GM18520 (cell line): ENCODE measurements around the gene ENHO.

Experiments used
- ATAC-seq: cut with Tn5 transposase; IDR thresholded peaks from one replicate; pipeline ENCODE4 v1.9.1; 2021; ENCODE audit not compliant: unreplicated experiment

The ENHO gene

DNA sequence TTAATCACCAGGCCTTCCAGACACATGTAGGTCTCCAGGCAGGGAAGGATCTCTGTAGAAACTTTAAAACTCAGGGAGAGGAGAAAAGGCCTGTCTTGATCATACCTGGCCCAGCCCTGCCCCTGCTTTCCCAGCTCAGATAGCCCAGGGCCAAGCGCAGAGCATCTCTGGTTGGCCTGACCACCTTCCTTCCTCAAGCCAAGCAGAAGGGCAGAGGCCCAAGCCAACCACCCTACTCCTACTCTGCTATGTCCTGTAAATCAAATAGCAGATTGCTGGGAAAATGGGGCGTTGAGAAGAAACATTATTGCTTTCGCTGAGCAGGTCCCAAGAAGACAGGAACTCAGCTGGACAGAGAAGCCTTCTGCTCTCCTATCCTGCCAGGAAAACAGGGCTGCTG is 14.3 kb downstream of the ENHO start:
- ATAC-seq, result no peak

DNA sequence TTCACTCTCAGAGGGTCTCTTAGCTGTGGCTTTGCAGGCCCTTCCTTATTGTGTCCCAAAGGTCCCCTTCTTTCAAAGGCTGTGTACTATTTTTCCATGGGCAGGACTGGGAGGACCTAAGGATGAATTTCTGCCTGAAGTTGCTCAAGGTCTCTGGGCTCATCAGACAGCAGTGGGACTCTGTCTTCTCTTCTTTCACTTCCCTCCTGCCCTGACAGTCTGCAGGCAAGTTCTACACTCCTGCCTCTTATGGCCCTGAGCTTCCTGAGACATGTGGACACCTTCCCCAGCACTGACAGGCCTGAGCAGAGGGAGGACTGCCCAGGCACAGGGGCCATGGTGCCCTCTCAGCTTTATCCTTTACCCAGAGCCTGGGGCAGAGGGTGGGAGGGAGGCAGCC is 14.8 kb downstream of the ENHO start:
- ATAC-seq, result no peak

DNA sequence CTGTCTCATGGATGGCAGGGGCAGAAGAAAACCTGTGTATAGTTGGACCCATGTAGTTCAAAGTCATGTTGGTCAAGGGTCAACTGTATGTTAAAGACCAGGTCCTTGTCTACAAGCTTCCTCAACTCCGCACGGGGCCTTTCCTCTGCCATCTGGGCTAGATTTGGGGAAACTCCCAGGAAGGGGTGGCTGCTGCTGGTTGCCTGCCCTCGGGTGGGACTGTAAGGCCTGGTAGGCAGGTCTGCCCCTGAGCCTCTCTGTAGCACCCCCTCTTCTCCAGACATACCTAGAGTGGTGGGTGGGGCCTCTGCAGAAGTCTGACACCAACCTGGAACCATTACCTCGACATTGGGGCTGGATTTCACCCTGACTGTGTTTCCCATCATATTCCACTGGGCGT is 15.2 kb downstream of the ENHO start:
- no peak for ATAC-seq

DNA sequence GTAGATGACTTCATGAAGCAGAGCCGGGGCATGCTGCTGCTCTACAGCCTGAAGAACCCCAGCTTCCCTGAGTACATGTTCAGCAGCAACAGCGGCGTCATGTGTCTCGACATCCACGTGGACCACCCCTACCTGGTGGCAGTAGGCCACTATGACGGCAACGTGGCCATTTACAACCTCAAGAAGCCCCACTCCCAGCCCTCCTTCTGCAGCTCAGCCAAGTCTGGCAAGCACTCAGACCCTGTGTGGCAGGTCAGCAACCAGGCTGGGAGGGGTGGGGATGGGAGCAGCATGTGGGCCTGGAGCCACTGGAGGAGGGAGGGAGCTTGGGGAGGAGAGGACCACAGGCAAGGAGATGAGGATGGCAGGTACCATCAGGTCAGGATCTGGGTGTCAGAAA is 16.2 kb downstream of the ENHO start:
- no peak for ATAC-seq

DNA sequence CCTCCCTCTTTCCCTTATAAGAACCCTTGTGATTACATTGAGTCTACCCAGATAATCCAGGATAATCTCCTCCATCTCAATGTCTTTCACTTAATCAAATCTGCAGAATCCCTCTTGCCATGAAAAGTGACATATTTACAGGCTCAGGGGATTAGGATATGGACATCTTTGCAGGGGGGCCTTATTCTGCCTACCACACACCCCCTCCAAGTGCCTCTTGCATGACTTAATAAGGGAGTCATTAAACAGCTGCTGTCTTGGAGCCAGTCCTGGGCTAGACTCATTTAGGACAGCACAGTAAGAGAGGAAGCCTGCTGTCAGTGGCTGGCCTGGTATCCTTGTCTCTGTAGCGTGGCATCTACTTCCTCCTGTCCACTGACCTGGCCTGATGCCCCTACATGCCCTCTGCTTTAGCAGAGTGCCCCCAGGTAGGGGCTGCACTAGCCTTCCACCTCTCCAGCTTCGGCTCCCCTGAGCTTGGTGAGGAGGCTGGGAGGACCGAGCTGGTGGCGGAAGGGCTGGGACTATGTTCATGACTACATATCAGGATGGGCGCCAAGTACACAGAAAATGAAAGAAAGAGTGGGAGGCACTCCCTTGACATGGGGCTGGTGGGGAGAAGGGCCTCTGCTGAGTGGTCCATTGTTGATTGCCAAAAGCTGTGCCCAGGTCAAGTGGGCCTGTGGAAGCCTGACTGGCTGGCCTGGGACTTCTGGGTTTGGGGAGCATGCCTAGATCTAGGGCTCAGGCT is 17.2 kb downstream of the ENHO start:
- ATAC-seq, result no peak

DNA sequence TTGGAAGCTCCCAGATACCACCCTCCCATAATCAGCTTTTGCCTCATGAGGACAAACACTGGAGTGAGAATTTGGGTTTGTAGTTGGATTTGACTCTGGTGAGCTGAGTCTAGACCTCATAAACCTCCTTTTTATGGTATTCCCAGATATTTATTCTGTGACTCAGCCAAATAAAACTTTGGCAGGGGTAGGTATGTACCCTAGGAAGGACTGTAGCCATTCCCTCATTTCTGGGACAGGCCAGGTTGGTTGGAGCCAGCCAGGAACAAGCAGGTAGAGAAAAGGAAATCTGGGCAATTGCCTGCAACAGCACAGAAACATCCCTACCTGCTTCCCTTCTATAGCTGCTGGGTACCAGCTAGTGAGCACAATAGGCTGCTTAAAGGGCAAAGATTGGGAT is 19.4 kb downstream of the ENHO start:
- no peak for ATAC-seq

DNA sequence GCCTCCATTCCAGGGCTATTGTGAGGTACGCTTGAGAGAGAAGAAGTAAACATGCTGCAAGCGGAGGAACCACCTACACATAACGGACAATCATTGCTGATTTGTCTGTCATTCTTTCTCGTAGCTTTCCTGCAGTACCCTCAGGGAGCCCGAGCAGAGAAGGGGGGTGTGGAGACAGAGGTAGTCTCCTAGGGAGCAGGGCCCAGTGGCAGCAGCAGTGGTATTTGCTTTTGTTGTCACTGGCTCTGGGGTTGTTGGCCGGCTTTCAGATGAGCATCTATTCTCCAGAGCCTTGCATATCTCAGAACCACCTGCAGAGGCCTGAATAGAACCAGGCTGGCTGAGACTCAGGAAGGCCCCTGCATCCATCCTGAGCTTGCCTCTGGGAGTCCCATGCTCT is 19.9 kb downstream of the ENHO start:
- ATAC-seq, result no peak

DNA sequence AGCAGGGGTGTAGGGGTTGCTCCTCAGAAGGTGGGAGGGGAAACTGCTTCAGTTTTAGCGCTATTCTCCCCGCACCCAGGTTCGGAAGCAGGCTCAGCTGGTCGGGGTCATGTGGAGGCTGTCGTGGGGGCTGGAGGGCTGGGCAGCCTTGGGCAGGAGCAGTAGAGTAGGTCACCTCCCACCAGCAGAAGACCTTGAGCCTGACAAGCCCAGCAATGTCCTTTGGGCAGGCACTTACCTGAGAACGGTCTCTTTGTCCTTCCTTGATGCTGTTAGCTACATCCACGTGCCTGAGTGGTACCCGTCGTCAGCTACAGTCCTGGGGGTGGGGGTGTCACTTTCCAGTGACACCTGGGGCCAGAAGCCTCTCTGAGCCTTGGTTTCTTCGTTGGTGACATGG is 20.3 kb downstream of the ENHO start:
- no peak for ATAC-seq

DNA sequence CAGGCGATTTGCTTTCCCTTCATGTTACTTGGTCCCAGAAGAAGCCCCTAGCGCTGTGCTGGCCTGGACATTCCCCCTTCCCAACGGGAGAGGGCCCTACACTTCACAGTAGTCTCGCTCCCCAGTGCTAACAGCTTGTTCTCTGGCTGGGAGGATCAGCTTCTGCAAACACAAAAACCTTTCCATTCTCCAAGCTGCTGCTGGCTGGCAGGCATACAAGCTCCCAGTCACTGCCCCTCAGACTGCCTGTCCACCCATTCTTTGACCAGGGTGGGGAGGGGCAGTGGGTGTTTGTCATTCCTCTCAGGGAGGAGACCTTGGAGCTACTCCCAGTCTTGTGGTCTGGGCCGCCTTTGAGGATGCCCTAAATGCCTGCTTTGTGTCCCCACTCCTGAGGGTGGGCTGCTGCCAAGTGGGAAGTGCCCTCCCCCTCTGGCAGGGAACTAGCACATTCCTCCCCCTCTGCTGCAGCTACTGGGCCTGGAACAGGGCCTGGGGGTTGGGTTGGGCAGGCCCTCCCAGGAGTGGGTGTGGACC is 20.8 kb downstream of the ENHO start:
- ATAC-seq, result no peak

DNA sequence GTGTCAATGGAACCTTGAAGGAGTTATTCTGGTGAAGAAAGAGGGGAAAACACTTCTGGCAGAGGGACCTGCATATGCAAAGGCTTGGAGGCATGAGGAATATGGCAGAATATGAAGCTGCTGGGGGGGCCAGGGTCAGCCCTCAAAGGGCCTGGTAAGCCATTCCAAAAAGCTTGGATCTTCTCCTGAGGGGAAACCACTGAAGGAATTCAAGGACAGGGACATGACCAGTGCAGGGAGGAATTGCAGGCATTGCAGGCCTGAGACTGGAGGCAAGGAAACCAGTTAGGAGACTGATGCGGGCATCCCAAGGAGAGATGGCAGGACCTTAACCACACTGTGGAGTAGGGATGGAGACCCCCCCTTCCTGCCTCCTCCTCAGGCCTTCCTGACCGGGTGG is 21.4 kb downstream of the ENHO start:
- ATAC-seq, result no peak

DNA sequence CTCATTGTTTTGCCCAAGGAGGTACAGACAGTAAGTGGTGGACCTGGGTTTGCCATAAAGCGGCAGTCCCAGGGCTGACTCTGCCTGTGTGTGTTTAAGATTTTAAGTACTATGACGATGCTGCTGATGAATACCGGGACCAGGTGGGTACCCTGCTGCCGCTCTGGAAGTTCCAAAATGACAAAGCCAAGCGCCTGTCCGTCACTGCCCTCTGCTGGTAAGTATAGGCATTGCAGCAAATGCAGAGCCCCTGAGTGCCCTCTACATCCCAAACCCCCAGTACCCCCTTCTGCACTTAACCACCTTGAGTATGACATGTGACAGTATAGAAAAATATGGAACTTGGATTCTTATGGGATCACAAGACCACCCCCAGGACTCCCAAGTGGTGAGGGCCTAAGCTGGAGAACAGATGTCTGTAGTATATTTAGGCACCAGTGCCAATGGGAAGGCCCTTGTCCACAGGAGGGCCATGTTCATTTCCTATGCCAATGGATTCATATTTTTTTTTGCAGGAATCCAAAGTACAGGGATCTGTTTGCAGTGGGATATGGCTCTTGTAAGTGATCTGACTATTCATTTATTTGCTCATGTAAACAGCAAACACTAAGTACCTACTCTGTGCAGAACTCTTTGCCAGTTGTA is 22.0 kb downstream of the ENHO start:
- ATAC-seq, result no peak

DNA sequence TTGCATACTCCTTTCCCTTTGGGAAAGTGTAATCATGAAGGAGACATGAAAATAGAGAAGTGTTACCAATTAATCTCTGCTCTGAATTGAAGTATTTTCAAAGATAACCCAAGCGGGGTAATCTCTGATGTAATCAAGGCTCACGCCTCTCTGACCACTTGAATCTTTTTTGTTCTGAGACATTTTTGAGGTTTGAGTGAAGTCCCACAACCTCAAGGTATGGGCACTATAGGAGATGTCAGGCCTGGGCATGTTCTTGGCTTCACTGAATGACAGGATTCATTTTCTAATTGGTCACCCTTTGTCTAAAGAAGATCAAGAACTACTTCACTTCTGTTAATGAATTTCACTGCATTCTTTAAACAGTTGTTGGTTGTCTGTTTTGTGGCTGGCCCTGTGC is 23.7 kb downstream of the ENHO start:
- no peak for ATAC-seq

DNA sequence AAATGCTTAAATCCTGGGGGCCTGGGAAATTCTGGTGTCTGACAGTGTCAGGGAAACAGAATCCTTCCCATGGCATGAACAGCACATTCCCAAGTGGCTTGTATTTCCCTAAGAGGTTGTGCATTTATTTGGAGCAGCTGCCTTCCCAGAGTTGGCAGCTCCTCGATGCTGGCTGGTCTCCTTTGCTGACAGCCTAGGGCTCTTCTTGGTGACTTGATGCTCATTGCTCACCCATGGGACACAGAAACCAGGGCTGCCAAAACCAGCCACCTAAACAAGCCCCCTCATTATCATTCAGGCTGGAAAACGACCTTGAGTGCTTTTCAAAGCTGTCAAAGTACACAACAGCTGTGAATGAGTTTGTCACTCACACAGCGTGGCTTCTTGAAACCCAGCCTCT is 24.2 kb downstream of the ENHO start:
- ATAC-seq, result no peak

DNA sequence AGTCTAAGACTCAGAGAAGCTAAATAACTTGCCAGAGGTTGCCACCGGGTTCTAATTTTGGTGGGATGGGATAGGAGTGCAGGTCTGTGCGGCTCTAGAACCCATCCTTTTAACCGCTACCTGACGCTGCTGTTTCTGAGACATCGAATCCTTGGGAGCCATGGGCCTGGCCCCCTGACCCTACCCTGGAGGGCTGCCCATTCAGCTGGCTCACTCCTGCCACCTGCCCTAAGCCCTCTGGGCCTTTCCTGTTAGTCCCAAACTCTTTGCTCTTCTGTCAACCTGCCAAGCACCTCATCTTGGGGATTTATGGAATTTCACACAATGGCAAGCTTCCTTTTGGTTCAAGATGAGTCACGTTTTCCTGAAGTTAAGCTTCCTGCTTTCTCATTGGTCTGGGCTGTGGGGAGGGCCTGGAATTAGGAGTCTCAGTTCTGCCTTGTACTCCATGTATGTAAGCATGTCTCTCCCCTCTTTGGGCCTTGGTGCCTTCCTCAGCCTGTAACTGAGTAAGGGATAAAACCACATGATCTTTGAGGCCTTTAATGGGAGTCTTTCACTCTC is 26.6 kb downstream of the ENHO start:
- no peak for ATAC-seq

DNA sequence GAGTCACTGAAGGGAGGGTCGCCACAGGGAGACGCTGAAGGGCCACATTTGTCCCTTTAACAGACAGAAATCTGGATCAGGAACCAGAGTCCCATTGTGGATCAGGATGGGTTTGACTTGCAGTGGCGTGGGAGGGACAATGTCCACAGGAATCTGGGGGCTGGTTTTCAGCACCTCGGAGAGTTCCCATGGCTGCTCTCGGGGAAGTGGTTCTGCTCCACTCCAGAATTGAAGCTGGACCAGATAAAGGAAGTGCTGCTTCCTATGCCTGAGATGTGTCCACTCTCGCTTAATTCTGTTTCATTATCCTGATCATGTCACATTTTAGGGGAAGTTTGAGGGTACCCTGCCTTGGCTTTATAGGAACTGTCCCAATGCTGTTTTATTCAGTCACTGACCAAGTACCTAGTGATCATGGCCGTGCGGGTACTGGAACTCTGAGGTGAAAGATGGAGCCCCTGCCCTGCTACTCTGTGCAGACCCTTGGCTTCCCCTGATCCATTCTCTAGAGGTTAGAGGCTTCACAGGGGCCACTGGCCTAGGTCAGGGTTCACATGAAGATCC is 28.7 kb downstream of the ENHO start:
- no peak for ATAC-seq

DNA sequence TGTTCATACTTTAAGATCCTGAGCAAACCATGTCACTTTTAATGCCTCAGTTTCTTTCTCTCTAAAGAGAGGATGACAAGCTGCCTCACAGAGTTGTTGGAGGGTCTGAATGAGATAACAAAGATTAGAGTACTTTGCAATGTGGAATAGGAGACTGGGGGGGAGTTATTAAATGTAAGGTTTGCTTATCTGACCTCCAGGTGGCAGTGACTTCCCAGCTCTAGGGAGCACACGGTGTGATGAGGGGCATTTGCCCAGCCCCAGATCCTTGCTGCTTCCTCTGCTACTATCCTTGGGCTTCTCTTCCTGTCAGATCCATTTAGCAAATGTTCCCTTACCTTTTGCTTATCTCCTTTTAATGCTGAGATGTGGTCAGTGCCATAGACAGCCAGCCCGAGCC is 30.7 kb downstream of the ENHO start:
- ATAC-seq, result no peak

DNA sequence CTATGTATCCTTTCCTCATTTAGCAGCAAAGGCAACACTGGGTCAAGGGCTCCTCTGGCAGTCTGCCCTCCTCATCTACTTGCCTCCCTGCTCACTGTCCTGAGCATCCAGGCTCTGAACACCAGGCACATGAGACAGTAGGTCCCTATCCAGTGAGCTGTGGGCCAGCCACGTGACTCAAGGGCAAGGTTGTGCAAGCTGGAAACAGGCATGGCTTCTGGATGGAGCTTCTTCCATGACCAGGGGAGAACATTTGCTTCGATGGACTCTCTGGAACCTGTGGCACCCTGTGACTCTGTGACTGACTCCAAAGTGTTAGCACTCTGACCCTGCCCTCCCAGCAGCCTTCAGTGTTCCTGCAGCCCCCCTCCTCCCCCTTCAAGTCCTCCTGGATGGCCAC is 31.2 kb downstream of the ENHO start:
- no peak for ATAC-seq

DNA sequence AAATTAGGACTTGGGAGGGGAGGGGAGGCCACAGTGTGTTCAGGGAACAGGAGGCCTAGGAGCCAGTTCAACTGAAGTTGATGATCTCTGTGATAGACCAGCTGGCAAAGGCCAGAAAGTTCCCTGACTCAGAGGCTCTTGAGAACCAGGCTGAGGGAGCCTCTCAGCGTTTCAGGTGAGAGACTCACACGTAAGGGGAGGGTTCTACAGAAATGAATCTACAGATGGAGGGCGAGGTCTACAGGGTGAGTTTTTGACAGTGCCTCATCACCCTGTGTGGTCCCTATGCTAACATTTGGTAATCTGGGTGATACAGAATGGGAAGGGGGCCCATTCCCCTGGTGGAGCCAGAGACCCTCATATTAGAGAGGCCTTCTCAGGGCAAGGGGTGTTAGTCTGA is 32.0 kb downstream of the ENHO start:
- ATAC-seq, result no peak

DNA sequence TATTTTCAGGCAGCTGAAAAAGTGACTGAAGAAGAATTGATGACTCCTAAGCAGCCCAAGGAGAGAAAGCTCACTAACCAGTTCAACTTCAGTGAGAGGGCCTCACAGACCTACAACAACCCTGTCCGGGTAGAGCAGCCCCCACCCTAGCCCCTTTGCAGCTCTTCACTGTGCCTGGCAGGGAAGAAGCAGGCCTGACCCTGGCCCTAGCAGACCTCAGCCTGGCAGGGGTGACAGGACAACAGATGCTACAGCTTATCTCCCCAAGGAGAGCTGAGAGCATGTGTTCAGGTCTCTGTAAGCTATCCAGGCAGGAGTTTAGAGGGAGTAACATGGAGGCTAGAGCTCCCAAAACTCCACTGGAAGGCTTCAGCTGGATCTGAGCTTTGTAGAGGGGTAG is 32.4 kb downstream of the ENHO start:
- no peak for ATAC-seq

DNA sequence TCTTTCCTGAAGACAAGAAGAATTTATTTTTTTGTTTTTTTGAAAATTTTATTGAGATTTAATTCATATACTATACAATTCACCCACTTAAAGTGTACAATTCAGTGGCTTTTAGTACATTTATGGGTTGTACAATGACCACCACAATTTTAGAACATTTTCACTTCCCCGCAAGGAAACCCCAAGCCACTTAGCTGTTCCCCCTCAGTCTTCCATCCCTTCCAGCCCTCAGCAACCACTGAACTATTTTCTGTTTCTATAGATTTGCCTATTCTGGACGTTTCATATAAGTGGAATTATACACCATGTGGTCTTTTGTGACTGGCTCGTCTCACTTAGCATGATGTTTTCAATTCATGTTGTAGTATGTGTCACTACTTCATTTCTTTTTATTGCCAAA is 36.2 kb downstream of the ENHO start:
- ATAC-seq, result no peak

DNA sequence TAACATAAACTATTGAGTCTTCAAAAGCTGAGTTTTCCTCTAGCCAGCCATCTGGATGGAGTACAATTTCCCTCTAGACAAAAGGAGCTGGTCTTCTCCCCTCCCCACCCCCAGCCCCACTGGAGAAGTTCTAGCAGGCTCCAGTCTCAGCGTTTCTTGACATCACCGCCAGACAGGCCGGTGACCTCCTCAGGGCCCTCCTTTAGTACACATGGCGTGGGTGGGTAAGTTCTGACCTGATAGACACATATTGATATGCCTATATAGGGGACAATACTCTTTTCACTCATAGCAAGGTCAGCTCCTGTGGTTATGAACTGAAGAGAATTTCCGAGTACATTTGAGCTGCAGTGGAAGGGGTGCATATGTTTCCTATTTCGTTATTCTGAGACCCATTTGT is 37.0 kb downstream of the ENHO start:
- ATAC-seq, result no peak

DNA sequence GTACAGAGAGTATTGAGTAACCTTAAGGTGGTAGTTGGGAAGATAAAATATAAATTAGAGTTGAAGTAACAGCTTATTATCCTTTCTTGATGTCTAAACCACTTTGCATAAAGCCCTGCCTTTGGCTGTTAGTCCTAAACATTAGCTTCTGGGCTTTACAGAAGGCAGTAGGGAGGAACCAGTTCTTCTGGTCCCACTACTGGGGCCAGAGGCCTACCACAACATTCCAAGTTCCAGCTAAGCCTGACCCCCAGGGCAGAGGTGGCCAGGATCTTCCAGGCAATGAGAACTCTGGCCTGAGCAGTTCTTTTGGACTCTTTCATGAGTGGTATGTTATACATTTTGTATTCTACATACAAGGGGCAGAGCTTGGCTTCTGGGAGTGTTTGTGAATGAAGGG is 38.1 kb downstream of the ENHO start:
- no peak for ATAC-seq
